PC-9 (cell line): ENCODE results near the gene MADD. TPM values are rescaled to one million over a fixed set of nuclear protein-coding genes. Genes with fewer than 3 reads are reported as not detected.

ENCODE experiments used
- BruUV-seq: library from RNA; stranded (reverse); fragments of 400-500 nt; replicated peaks from 2 replicates; lab custom pipeline; 2021; lab: Mats Ljungman, UMichigan
- CTCF ChIA-PET: fragments of 300-600 bp; sonication (Branson Sonifier 250); formaldehyde crosslinking; loops from one replicate; lab custom pipeline; 2022; ENCODE audit warnings: antibody characterized with exemption; lab: Charles Lee
- POLR2A ChIA-PET: fragments of 300-600 bp; sonication (Branson Sonifier 250); formaldehyde crosslinking; loops from one replicate; lab custom pipeline; 2022; ENCODE audit warnings: antibody characterized with exemption; ENCODE audit not compliant: unreplicated experiment; lab: Charles Lee
- DNase-seq, 2 experiments: peaks; one replicate each; pipeline versions ENCODE4 v3.0.0 to v3.0.0-alpha.2; 2015 to 2022; ENCODE audit warnings: mixed read lengths in 1 of 2
- H2AFZ ChIP-seq: fragments of 200-600 bp; sonication (generic); 2 replicates; pipeline ENCODE4 v1.8.1; 2017; ENCODE audit warnings: antibody characterized with exemption
- H3F3A ChIP-seq: fragments of 200-600 bp; sonication (generic); 2 replicates; pipeline ENCODE4 v1.8.1; 2017; ENCODE audit warnings: antibody characterized with exemption, mild to moderate bottlenecking, low read depth; ENCODE audit not compliant: insufficient read depth
- H3K27ac ChIP-seq: fragments of 200-600 bp; sonication (generic); 2 replicates; pipeline ENCODE4 v1.6.1; 2016; ENCODE audit warnings: mixed run types
- H3K27me3 ChIP-seq: fragments of 200-600 bp; sonication (generic); 2 replicates; pipeline ENCODE4 v1.6.1; 2016; ENCODE audit warnings: low read depth, mixed run types; ENCODE audit not compliant: insufficient read depth
- H3K36me3 ChIP-seq: fragments of 200-600 bp; sonication (generic); 2 replicates; pipeline ENCODE4 v1.6.1; 2016; ENCODE audit warnings: low read depth, mixed run types
- H3K4me1 ChIP-seq: fragments of 200-600 bp; sonication (generic); replicated peaks from 2 replicates; pipeline ENCODE4 v1.6.1; 2016; ENCODE audit warnings: mixed run types; ENCODE audit not compliant: insufficient read depth
- H3K4me2 ChIP-seq: fragments of 200-600 bp; sonication (generic); 2 replicates; pipeline ENCODE4 v1.6.1; 2017; ENCODE audit warnings: mixed run types
- H3K4me3 ChIP-seq: fragments of 200-600 bp; sonication (generic); 2 replicates; pipeline ENCODE4 v1.6.1; 2016; ENCODE audit warnings: mixed run types
- H3K79me2 ChIP-seq: fragments of 200-600 bp; sonication (generic); 2 replicates; pipeline ENCODE4 v1.6.1; 2017; ENCODE audit warnings: low read depth, mixed run types
- H3K9me2 ChIP-seq: fragments of 200-600 bp; sonication (generic); 2 replicates; pipeline ENCODE4 v1.8.1; 2017; ENCODE audit warnings: mild to moderate bottlenecking; ENCODE audit not compliant: insufficient read depth
- H3K9me3 ChIP-seq: fragments of 200-600 bp; sonication (generic); 2 replicates; pipeline ENCODE4 v1.8.1; 2016; ENCODE audit warnings: low read depth; ENCODE audit not compliant: insufficient read depth
- H4K20me1 ChIP-seq: fragments of 200-600 bp; sonication (generic); 2 replicates; pipeline ENCODE4 v1.8.1; 2017; ENCODE audit not compliant: insufficient read depth
- CTCF ChIP-seq: fragments of 200-600 bp; sonication (generic); conservative IDR thresholded peaks from 2 replicates; pipeline ENCODE4 v1.6.1; 2017; ENCODE audit warnings: mixed run types, antibody characterized with exemption, mild to moderate bottlenecking, moderate library complexity
- EZH2 ChIP-seq: fragments of 200-600 bp; sonication (generic); IDR thresholded peaks from 2 replicates; pipeline ENCODE4 v1.8.0; 2017; ENCODE audit warnings: antibody characterized with exemption, low read depth
- intact Hi-C: fragments of 100-400 bp; cut with micrococcal nuclease; formaldehyde crosslinking; loops from one replicate; pipeline ENCODE4 v1.10.0; 2022; ENCODE audit not compliant: unreplicated experiment
- total RNA-seq: library from RNA; stranded (reverse); gene quantifications from 2 replicates; pipeline ENCODE4 v1.2.3, GENCODE V29; 2021

MADD gene
- total RNA-seq, 1 experiment from 2014 or later: 65.9 TPM

GRCh38 chr11:47359586-47359985 lies 89.7 kb downstream of the MADD start:
- Histone ChIP-seq H3K4me3 (no peak overlapping the region), H4K20me1 (no peaks in the 10 kb centered on the region), H3K4me2 (no peak overlapping the region), H2AFZ (no peak overlapping the region), H3F3A (peaks cover 28% of the 10 kb centered on the region; the same call in 1 of the 2 replicates), H3K27me3 (no peaks in the 10 kb centered on the region), H3K4me1 (no peaks in the 10 kb centered on the region), H3K9me2 (no peaks in the 10 kb centered on the region), H3K9me3 (no peaks in the 10 kb centered on the region), H3K79me2 (no peaks in the 10 kb centered on the region), H3K36me3 (no peaks in the 10 kb centered on the region), H3K27ac (no peak overlapping the region)
- intact Hi-C loops: loop anchor here (5.0 kb wide), 3 partner anchors 532 to 992 kb away; partner anchors contain the start of gene MDK
- no peak for DNase-seq
- BruUV-seq: no TSS peak
- CTCF ChIA-PET: no interaction called here
- TF ChIP-seq EZH2 (no peak), CTCF (no peak)
- POLR2A ChIA-PET: interaction anchor here (0.5 kb wide), 1 partner anchor 49 kb away, joined by 3 read pairs; the partner anchor contains the start of gene SLC39A13

GRCh38 chr11:47360341-47360740 lies 90.4 kb downstream of the MADD start:
- no peaks in the 10 kb centered on the region for H3K4me1 ChIP-seq
- no peaks in the 10 kb centered on the region for H3K9me2 ChIP-seq
- no peak overlapping the region for H3K4me2 ChIP-seq
- ChIA-PET CTCF (no interaction called here), POLR2A (interaction anchor here (0.7 kb wide), 1 partner anchor 86 kb away, joined by 4 read pairs; no protein-coding TSS in a partner anchor)
- H3K9me3 ChIP-seq: no peaks in the 10 kb centered on the region
- intact Hi-C loops: no loop called here
- no peak overlapping the region for H2AFZ ChIP-seq
- peaks cover 28% of the 10 kb centered on the region; the same call in 1 of the 2 replicates for H3F3A ChIP-seq
- no peak overlapping the region for H3K4me3 ChIP-seq
- H3K27ac ChIP-seq: no peak overlapping the region
- TF ChIP-seq EZH2 (no peak), CTCF (no peak)
- no peaks in the 10 kb centered on the region for H3K79me2 ChIP-seq
- H4K20me1 ChIP-seq: no peaks in the 10 kb centered on the region
- DNase-seq: no peak
- no TSS peak for BruUV-seq
- H3K27me3 ChIP-seq: no peaks in the 10 kb centered on the region
- H3K36me3 ChIP-seq: no peaks in the 10 kb centered on the region

GRCh38 chr11:47361419-47361818 lies 91.5 kb downstream of the MADD start:
- Histone ChIP-seq H3K36me3 (no peaks in the 10 kb centered on the region), H3F3A (peaks cover 17% of the 10 kb centered on the region; the same call in 1 of the 2 replicates), H4K20me1 (no peaks in the 10 kb centered on the region), H3K4me2 (no peak overlapping the region), H3K9me2 (no peaks in the 10 kb centered on the region), H3K4me1 (no peaks in the 10 kb centered on the region), H3K27ac (no peak overlapping the region), H3K27me3 (no peaks in the 10 kb centered on the region), H2AFZ (no peak overlapping the region), H3K4me3 (no peak overlapping the region), H3K79me2 (no peaks in the 10 kb centered on the region), H3K9me3 (no peaks in the 10 kb centered on the region)
- DNase-seq: peak in 1 of 2 experiments; percentile 30
- POLR2A ChIA-PET: no interaction called here
- BruUV-seq: no TSS peak
- TF ChIP-seq EZH2 (no peak), CTCF (no peak)
- intact Hi-C loops: no loop called here
- CTCF ChIA-PET: no interaction called here
